ENCODE data around the gene KATNBL1.

Gene KATNBL1

GRCh38 chr15:34160735-34161134, 49.2 kb downstream of the KATNBL1 start:
- Mint-ChIP-seq H3K4me3 (no peak overlapping the region), H3K36me3 (ENCODE audit: low read depth) (peaks cover 90% of the 10 kb centered on the region), H3K27ac (no peak overlapping the region), H3K9me3 (peaks cover 22% of the 10 kb centered on the region), H3K4me1 (peaks cover 5% of the 10 kb centered on the region), H3K27me3 (ENCODE audit: low read depth) (no peaks in the 10 kb centered on the region)
- TF ChIP-seq CTCF (IDR thresholded peaks at IDR 0.05; ENCODE audit: unreplicated experiment in 3 of 3): no peak

GRCh38 chr15:34158355-34158754, 51.5 kb downstream of the KATNBL1 start:
- H3K36me3 Mint-ChIP-seq (ENCODE audit: low read depth): peaks cover 91% of the 10 kb centered on the region

GRCh38 chr15:34155859-34156258, 54.0 kb downstream of the KATNBL1 start:
- H3K36me3 Mint-ChIP-seq (ENCODE audit: low read depth): peaks cover 84% of the 10 kb centered on the region
- no peak for TF ChIP-seq CTCF (IDR thresholded peaks at IDR 0.05; ENCODE audit: unreplicated experiment in 3 of 3)
- no peak overlapping the region for H3K27ac Mint-ChIP-seq
- no peak overlapping the region for H3K4me3 Mint-ChIP-seq
- no peaks in the 10 kb centered on the region for H3K27me3 Mint-ChIP-seq (ENCODE audit: low read depth)
- no peaks in the 10 kb centered on the region for H3K4me1 Mint-ChIP-seq
- peaks cover 15% of the 10 kb centered on the region for H3K9me3 Mint-ChIP-seq

More at GRCh38 chr15:34158355-34158754, 51.5 kb downstream of the KATNBL1 start:
- Mint-ChIP-seq H3K4me3 (no peak overlapping the region), H3K27ac (no peak overlapping the region), H3K9me3 (peaks cover 28% of the 10 kb centered on the region), H3K27me3 (ENCODE audit: low read depth) (no peaks in the 10 kb centered on the region), H3K4me1 (no peaks in the 10 kb centered on the region)
- no peak for TF ChIP-seq CTCF (IDR thresholded peaks at IDR 0.05; ENCODE audit: unreplicated experiment in 3 of 3)

DNA sequence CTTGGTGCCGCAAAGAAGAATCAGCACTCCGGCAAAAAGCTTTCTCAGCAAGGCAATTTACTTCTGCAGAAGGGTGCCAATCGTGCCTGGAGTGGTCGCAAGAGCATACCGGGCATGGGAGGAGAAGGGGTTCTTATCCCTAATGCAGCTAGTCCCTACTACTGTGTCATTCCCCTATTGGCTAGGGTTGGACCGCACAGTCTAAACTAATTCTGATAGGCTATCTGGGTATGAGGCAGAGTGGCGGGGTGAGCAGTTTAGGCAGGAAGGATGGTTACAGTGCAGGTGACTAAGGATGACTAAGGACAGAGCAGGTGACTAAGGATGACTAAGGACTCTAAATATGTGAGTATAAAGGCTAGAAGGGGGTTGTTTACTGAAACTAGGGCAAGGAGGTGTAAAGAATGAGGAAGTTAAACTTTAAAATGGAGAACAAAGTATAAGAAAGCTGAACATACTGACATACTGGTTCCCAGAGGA, 55.1 kb downstream of the KATNBL1 start:
- Mint-ChIP-seq H3K4me3 (no peak overlapping the region), H3K27me3 (ENCODE audit: low read depth) (no peaks in the 10 kb centered on the region), H3K4me1 (no peaks in the 10 kb centered on the region), H3K27ac (no peak overlapping the region), H3K9me3 (peaks cover 11% of the 10 kb centered on the region), H3K36me3 (ENCODE audit: low read depth) (peaks cover 84% of the 10 kb centered on the region)
- TF ChIP-seq CTCF (IDR thresholded peaks at IDR 0.05; ENCODE audit: unreplicated experiment in 3 of 3): no peak

DNA sequence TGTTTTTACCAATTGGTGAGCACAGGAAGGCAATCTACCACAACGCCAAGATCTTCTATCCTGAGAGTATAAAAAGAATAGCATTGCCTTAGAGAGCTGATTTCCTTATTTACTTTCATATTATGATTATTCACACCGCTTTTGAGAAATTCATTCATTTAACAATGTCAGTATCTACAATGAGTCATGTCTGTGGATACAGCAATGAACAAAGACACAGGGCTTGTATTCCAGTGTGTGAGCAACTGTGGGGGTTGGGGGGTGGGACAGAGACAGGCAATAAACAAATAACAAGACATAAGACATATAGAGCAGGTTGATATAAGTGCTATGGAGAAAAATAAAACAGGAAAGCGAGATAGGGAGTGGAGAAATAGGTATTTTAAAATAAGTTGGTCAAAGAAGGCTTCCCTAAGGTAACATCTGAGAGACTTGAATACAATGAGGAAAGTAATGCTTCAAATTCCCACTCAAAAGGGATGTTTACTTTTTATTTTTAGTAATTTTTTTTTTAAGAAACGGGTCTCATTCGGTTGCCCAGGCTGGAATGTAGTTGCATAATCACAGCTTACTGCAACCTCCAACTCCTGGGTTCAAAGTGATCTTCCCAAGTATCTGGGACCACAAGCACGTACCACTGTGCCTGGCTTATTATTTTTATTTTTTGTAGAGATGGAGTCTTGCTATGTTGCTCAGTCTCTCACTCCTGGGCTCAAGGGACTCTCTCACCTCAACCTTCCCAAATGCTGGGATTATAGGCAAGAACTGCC, 62.3 kb downstream of the KATNBL1 start:
- no peak overlapping the region for H3K4me3 Mint-ChIP-seq

More for the DNA sequence above, 62.3 kb downstream of the KATNBL1 start:
- TF ChIP-seq CTCF (IDR thresholded peaks at IDR 0.05; ENCODE audit: unreplicated experiment in 3 of 3): no peak
- no peaks in the 10 kb centered on the region for H3K9me3 Mint-ChIP-seq
- no peaks in the 10 kb centered on the region for H3K4me1 Mint-ChIP-seq
- H3K27me3 Mint-ChIP-seq (ENCODE audit: low read depth): no peaks in the 10 kb centered on the region
- H3K36me3 Mint-ChIP-seq (ENCODE audit: low read depth): peaks cover 59% of the 10 kb centered on the region
- H3K27ac Mint-ChIP-seq: no peak overlapping the region

Measured in nephron (organoid).